Heart left ventricle (tissue), 13 donors: ENCODE data around the gene UNC119.

Experiments
- CTCF ChIP-seq, 12 donors: fragments of 200-600 bp; sonication (generic) in 4 of 12; IDR thresholded peaks; one replicate each; pipeline versions ENCODE4 v1.5.0 to v1.8.0; 2018 to 2022; ENCODE audit warnings: antibody characterized with exemption in 12 of 12, mild to moderate bottlenecking in 5 of 12
- POLR2A ChIP-seq, 2 donors: fragments of 450-650 bp; IDR thresholded peaks; one replicate each; pipeline ENCODE4 v1.6.1; 2017; ENCODE audit warnings: antibody characterized with exemption in 2 of 2, mild to moderate bottlenecking in 2 of 2, moderate library complexity in 2 of 2
- donor health status: ischemic (EF 13 %, LVEDD 7.1; RV severe dilation, severe dysfunction).
- donor health status: DM: no; HTN: yes; CAD: no.
- donor health status: DM: no; HTN: no; CAD: no.
- donor health status: ischemic (EF 25% LVEDD 6.9; RV normal size, moderate dysfunction).
- donor health status: ischemic (EF 25% LVEDD 5.7; RV mildly dilated, moderate dysfunction).
- donor health status: ischemic (EF 35%, LVEDD 5.7; RV mildly dilated, moderate dysfunction).
- donor health status: nonischemic (EF 11% LVEDD 7.7; RV severe dilation, severe dysfunction).
- donor health status: DM: yes; HTN: yes; CAD: no.
- donor health status: PGD.
- donor health status: ischemic (EF 29% LVEDD 5.4; RV normal size, mild dysfunction).
- donor health status: nonischemic (EF 23%, LVEDD 6.1; RV moderate dilation, normal function).

GRCh38 chr17:28579526-28579925, 27.1 kb upstream of the UNC119 start:
- TF ChIP-seq CTCF (IDR thresholded peaks at IDR 0.05) (no peak), POLR2A (IDR thresholded peaks at IDR 0.05) (no peak)
